Endothelial cell of umbilical vein (primary cell): Measurements from ENCODE around the gene INPP1.

Source experiments
- CTCF ChIP-seq, 2 donors: IDR thresholded peaks; 1 replicate in 1 of 2; 2 replicates in 1 of 2; pipeline ENCODE4 v1.5.1; 2011; ENCODE audit warnings: low read length in 2 of 2, mild to moderate bottlenecking in 2 of 2, moderate library complexity in 2 of 2, control low read depth in 1 of 2, inconsistent platforms in 1 of 2, low read depth in 1 of 2; ENCODE audit not compliant: insufficient read depth in 1 of 2; ENCODE audit errors: extremely low read depth in 1 of 2
- EZH2 ChIP-seq: IDR thresholded peaks from 2 replicates; pipeline ENCODE4 v1.6.1; 2012; ENCODE audit warnings: borderline replicate concordance, low read depth, mild to moderate bottlenecking, moderate library complexity, low read length, inconsistent platforms; ENCODE audit not compliant: severe bottlenecking
- MYC ChIP-seq: IDR thresholded peaks from one replicate; pipeline ENCODE4 v1.6.1; 2011; ENCODE audit warnings: mild to moderate bottlenecking, low read depth, low read length
- POLR2A ChIP-seq: IDR thresholded peaks from 2 replicates; pipeline ENCODE4 v1.6.1; 2012; ENCODE audit warnings: low read depth, mild to moderate bottlenecking, control low read depth, low read length
- POLR2AphosphoS5 ChIP-seq: IDR thresholded peaks from 2 replicates; pipeline ENCODE4 v1.6.1; 2012; ENCODE audit warnings: low read depth, mild to moderate bottlenecking, control low read depth, low read length, moderate library complexity; ENCODE audit not compliant: insufficient read depth

- TF ChIP-seq CTCF (IDR thresholded peaks at IDR 0.05; ENCODE audit: extremely low read depth in 1 of 2, insufficient read depth in 1 of 2, low read depth in 1 of 2, low read length in 2 of 2), result no peak
- TF ChIP-seq POLR2A, result no peak
- TF ChIP-seq EZH2, result no peak
- no peak for TF ChIP-seq MYC
- TF ChIP-seq POLR2AphosphoS5, result no peak
Observed at GRCh38 chr2:190311893-190312634, 31.3 kb upstream of the INPP1 start.
